Measurements from ENCODE around the gene TEKT5.

- TF ChIP-seq EZH2phosphoT487 (IDR thresholded peaks at IDR 0.05; ENCODE audit: borderline replicate concordance): no peak
- TF ChIP-seq, protein P1, sequence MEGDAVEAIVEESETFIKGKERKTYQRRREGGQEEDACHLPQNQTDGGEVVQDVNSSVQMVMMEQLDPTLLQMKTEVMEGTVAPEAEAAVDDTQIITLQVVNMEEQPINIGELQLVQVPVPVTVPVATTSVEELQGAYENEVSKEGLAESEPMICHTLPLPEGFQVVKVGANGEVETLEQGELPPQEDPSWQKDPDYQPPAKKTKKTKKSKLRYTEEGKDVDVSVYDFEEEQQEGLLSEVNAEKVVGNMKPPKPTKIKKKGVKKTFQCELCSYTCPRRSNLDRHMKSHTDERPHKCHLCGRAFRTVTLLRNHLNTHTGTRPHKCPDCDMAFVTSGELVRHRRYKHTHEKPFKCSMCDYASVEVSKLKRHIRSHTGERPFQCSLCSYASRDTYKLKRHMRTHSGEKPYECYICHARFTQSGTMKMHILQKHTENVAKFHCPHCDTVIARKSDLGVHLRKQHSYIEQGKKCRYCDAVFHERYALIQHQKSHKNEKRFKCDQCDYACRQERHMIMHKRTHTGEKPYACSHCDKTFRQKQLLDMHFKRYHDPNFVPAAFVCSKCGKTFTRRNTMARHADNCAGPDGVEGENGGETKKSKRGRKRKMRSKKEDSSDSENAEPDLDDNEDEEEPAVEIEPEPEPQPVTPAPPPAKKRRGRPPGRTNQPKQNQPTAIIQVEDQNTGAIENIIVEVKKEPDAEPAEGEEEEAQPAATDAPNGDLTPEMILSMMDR (conservative IDR thresholded peaks at IDR 0.05; ENCODE audit: low read length): no peak
Measured at GRCh38 chr16:10661737-10662136, 33.0 kb downstream of the TEKT5 start.
